Muscle layer of duodenum (tissue), 2 donors: ENCODE results near the gene WDR49.
"Not testable (repeated sequence)": the region's sequence is repeated elsewhere in the genome, so short reads cannot be mapped to it uniquely, and the experiment has no call there.

Source experiments
- H3K27ac ChIP-seq: one replicate; pipeline ENCODE4 v1.7.0; 2013; ENCODE audit warnings: mild to moderate bottlenecking, low read length
- H3K27me3 ChIP-seq: one replicate; pipeline ENCODE4 v1.7.0; 2013; ENCODE audit warnings: low read depth, mild to moderate bottlenecking, control low read depth, low read length
- H3K36me3 ChIP-seq, 2 donors: one replicate each; pipeline ENCODE4 v1.7.0; 2013; ENCODE audit warnings: low read length in 2 of 2, control low read depth in 1 of 2, mild to moderate bottlenecking in 1 of 2; ENCODE audit not compliant: insufficient read depth in 2 of 2, control insufficient read depth in 1 of 2
- H3K4me1 ChIP-seq, 2 donors: one replicate each; pipeline ENCODE4 v1.7.0; 2013; ENCODE audit warnings: low read length in 2 of 2, mild to moderate bottlenecking in 2 of 2, control low read depth in 1 of 2, moderate library complexity in 1 of 2; ENCODE audit not compliant: insufficient read depth in 2 of 2, control insufficient read depth in 1 of 2
- H3K4me3 ChIP-seq, 2 donors: one replicate each; pipeline ENCODE4 v1.7.0; 2013; ENCODE audit warnings: low read length in 2 of 2, low read depth in 1 of 2, mild to moderate bottlenecking in 1 of 2
- H3K9me3 ChIP-seq, 2 donors: one replicate each; pipeline ENCODE4 v1.7.0; 2013; ENCODE audit warnings: low read length in 2 of 2, control low read depth in 1 of 2, mild to moderate bottlenecking in 1 of 2; ENCODE audit not compliant: control insufficient read depth in 1 of 2
- donor health status: healthy.

WDR49 gene

GRCh38 chr3:167615030-167615429, 38.7 kb downstream of the WDR49 start:
- no peaks in the 10 kb centered on the region for H3K9me3 ChIP-seq
- no peaks in the 10 kb centered on the region for H3K36me3 ChIP-seq
- H3K27me3 ChIP-seq = no peaks in the 10 kb centered on the region
- no peaks in the 10 kb centered on the region for H3K4me1 ChIP-seq
- H3K27ac ChIP-seq = no peak overlapping the region
- no peak overlapping the region for H3K4me3 ChIP-seq

DNA sequence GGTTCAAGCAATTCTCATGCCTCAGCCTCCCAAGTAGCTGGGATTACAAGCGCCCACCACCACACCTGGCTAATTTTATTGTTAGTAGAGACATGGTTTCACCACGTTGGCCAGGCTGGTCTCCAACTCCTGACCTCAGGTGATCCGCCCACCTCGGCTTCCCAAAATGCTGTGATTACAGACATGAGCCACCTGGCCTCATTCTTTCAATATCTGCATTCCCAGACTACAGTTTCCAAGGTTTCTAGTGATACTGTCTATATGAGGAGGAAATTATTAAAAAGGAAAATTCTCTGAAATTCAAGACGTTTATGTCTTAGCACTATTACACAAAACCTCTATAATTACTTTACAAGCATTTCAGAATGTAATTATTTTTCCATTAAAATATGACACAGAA, 39.5 kb downstream of the WDR49 start:
- not testable (repeated sequence) for H3K36me3 ChIP-seq, H3K27me3 ChIP-seq, H3K4me3 ChIP-seq, H3K9me3 ChIP-seq, H3K27ac ChIP-seq, H3K4me1 ChIP-seq

GRCh38 chr3:167611718-167612117, 42.0 kb downstream of the WDR49 start:
- Histone ChIP-seq H3K27ac (no peak overlapping the region), H3K4me1 (no peaks in the 10 kb centered on the region), H3K9me3 (no peaks in the 10 kb centered on the region), H3K36me3 (no peaks in the 10 kb centered on the region), H3K27me3 (no peaks in the 10 kb centered on the region), H3K4me3 (no peak overlapping the region)

DNA sequence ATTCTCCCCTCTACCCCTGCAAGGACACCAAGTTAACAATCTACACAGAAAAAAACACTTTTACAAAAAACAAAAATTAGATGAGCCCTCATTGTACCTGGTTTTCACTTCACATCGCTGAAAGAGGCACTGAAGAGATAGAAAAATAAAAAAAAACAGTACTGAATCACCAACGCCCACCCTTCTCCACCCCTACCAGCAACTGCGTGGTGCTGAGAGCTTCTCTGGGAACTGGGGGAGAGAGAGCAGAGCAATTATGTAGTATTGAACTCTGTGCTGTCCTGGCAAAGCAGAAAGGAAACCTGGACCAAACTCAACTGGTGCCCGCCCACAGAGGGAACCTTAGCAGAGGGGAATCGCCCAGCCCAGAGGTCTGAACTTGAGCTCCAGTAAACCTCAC, 44.6 kb downstream of the WDR49 start:
- no peaks in the 10 kb centered on the region for H3K36me3 ChIP-seq
- H3K4me3 ChIP-seq = no peak overlapping the region
- no peak overlapping the region for H3K27ac ChIP-seq
- H3K9me3 ChIP-seq = no peaks in the 10 kb centered on the region
- H3K4me1 ChIP-seq = no peaks in the 10 kb centered on the region
- no peaks in the 10 kb centered on the region for H3K27me3 ChIP-seq

- H3K4me3 ChIP-seq = no peak overlapping the region
- H3K27ac ChIP-seq = no peak overlapping the region
- H3K27me3 ChIP-seq = no peaks in the 10 kb centered on the region
- H3K36me3 ChIP-seq = no peaks in the 10 kb centered on the region
- H3K9me3 ChIP-seq = no peaks in the 10 kb centered on the region
- no peaks in the 10 kb centered on the region for H3K4me1 ChIP-seq
Measured at GRCh38 chr3:167606836-167607235, 46.9 kb downstream of the WDR49 start.

- Histone ChIP-seq H3K4me3 (no peak overlapping the region), H3K27me3 (no peaks in the 10 kb centered on the region)
Measured at GRCh38 chr3:167605871-167606270, 47.9 kb downstream of the WDR49 start.

DNA sequence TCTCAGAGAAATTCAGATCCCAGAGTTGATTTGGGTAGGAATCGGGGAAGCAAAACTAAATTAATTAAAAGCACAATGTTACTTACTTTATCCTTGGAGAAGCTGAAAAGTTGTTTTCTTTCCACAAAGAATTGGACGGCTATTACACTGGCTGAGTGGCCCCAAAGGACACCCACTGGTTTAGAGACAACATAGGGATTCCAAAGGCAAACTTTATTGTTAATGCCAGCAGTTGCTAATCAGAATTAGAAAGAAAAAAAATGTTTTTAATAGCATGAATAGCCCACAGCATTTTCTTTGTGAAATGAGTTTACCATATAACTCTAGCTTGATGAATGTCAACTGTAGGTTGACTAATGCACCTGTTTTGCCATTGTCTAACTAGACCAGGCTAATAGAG, 51.7 kb downstream of the WDR49 start:
- no peaks in the 10 kb centered on the region for H3K4me1 ChIP-seq
- no peaks in the 10 kb centered on the region for H3K27me3 ChIP-seq
- H3K4me3 ChIP-seq = no peak overlapping the region
- no peaks in the 10 kb centered on the region for H3K36me3 ChIP-seq
- no peaks in the 10 kb centered on the region for H3K9me3 ChIP-seq
- no peak overlapping the region for H3K27ac ChIP-seq

More at GRCh38 chr3:167605871-167606270, 47.9 kb downstream of the WDR49 start:
- Histone ChIP-seq H3K27ac (no peak overlapping the region), H3K36me3 (no peaks in the 10 kb centered on the region), H3K4me1 (no peaks in the 10 kb centered on the region), H3K9me3 (no peaks in the 10 kb centered on the region)

DNA sequence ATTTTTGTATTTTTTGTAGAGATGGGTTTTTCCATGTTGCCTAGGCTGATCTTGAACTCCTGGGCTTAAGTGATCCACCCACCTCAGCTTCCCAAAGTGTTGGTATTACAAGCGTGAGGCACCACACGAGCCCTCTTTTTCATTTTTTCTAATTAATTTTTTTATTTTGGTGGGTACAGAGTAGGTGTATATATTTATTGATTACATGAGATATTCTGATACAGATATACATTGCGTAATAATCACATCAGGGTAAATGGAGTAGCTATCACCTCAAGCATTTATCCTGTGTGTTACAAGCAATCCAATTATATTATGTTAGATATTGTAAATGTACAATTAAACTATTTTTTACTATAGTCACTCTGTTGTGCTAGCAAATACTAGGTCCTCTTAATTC, 66.1 kb downstream of the WDR49 start:
- no peaks in the 10 kb centered on the region for H3K36me3 ChIP-seq
- no peaks in the 10 kb centered on the region for H3K27me3 ChIP-seq
- no peak overlapping the region for H3K4me3 ChIP-seq
- H3K9me3 ChIP-seq = no peaks in the 10 kb centered on the region
- H3K4me1 ChIP-seq = no peaks in the 10 kb centered on the region
- H3K27ac ChIP-seq = no peak overlapping the region

- Histone ChIP-seq H3K4me1 (no peaks in the 10 kb centered on the region), H3K27me3 (no peaks in the 10 kb centered on the region), H3K9me3 (no peaks in the 10 kb centered on the region), H3K36me3 (no peaks in the 10 kb centered on the region), H3K4me3 (no peak overlapping the region), H3K27ac (no peak overlapping the region)
Measured at GRCh38 chr3:167575000-167575600, 78.6 kb downstream of the WDR49 start.

DNA sequence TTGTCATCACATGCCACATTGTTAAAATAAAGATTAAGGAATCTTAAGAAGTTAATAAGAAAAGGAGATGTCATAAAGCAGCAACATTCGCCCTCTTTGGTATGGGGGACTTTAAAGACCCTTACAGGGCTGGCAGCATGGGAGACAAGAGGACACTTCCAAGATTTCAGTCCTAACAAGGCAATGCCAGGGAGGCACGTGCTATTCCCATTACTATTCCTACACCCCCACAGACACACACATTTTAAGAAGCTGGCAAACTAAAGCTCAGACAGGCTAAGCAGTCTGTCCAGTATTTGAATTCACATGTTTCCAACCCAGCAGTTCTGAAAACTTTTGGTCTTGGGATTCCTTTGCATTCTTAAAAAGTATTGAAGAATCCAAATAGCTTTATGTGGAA, 80.8 kb downstream of the WDR49 start:
- Histone ChIP-seq H3K9me3 (no peaks in the 10 kb centered on the region), H3K4me3 (no peak overlapping the region), H3K36me3 (no peaks in the 10 kb centered on the region), H3K27me3 (no peaks in the 10 kb centered on the region), H3K27ac (no peak overlapping the region), H3K4me1 (no peaks in the 10 kb centered on the region)

GRCh38 chr3:167568634-167569033, 85.1 kb downstream of the WDR49 start:
- Histone ChIP-seq H3K9me3 (no peaks in the 10 kb centered on the region), H3K27me3 (no peaks in the 10 kb centered on the region), H3K4me1 (no peaks in the 10 kb centered on the region), H3K4me3 (no peak overlapping the region), H3K27ac (no peak overlapping the region), H3K36me3 (no peaks in the 10 kb centered on the region)

DNA sequence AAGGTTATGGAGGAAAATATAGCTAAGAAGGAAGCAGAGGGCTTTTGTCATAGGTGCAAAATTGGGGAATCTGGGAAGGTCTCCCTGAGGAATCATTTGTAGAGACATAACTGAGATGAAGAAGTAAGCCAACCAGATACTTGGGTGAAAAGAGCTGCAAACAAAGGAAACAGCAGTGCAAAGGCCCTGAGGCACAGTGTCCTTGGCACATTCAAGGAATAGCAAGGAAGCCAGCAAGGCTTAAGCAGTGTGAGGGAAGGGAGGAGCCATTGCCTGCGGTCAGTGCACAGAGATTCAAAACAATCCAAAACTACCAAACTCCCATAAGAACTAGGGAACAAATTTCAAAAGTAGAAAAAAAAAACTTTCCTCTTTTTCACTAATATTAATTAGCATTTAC, 88.3 kb downstream of the WDR49 start:
- Histone ChIP-seq H3K4me1 (no peaks in the 10 kb centered on the region), H3K27ac (no peak overlapping the region), H3K4me3 (no peak overlapping the region), H3K36me3 (no peaks in the 10 kb centered on the region), H3K9me3 (no peaks in the 10 kb centered on the region), H3K27me3 (no peaks in the 10 kb centered on the region)
